GM12872 (cell line): ENCODE data around the gene IL17D.

Experiments
- CTCF ChIP-seq: IDR thresholded peaks from 3 replicates; pipeline ENCODE4 v1.5.1; 2011; ENCODE audit warnings: low read depth, mild to moderate bottlenecking, low read length, moderate library complexity; ENCODE audit not compliant: insufficient read depth

Gene IL17D

GRCh38 chr13:20769834-20770233 lies 66.3 kb downstream of the IL17D start:
- TF ChIP-seq CTCF, result no peak
